Testis (tissue), 2 donors: ENCODE data around the gene CA5A.

Experiments used
- POLR2A ChIP-seq: fragments of 450-650 bp; IDR thresholded peaks from one replicate; pipeline ENCODE4 v1.6.1; 2017; ENCODE audit warnings: antibody characterized with exemption, mild to moderate bottlenecking, moderate library complexity
- TF ChIP-seq, protein P1 (sequence below), 3 experiments: fragments of 450-650 bp in 2 of 3; fragments of 200-600 bp in 1 of 3; sonication (generic) in 1 of 3; IDR thresholded peaks; one replicate each; pipeline ENCODE4 v1.5.1; 2016 to 2019; ENCODE audit warnings: antibody characterized with exemption in 3 of 3, mild to moderate bottlenecking in 2 of 3, moderate library complexity in 1 of 3

DNA sequence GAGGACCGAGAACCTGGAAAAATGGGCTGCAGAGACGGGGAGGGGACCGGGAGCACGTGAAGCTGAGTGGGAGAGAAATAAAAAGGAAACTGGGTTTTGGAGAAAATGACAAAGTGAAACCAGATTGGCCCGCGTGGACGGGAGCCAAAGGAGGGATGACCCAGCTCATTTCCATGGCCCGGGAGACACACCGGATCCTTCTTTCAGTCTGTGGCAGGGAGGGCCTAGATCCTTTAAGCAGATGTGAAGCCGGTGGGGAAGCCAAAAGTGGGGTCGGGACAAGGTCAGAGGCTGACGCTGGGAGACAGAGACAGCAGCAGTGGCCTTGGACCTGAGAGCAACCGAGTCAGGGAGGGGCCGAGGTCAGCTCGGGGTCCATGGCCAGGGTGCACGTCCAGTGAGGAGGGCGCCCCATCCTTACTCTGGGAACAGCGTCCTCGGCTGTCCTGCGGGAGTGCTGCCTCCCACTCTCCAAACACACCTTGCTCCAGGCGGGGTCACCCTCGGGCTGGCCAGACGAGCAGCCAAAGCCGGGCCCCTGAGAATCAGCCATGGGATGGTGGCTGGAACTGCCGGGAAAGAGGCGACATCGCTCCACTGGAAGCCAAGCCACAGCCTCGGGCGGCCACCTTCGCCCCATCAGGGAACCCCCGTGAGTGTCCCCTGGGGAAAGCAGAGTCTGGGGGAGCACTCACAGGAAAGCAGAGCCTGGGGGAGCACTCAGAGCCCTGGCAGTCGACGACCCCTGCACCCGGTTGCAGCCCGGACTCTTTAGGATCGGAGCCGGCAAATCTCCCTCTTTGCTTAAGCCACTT is 17.3 kb downstream of the CA5A start:
- no peak for TF ChIP-seq POLR2A
- TF ChIP-seq, protein P1, sequence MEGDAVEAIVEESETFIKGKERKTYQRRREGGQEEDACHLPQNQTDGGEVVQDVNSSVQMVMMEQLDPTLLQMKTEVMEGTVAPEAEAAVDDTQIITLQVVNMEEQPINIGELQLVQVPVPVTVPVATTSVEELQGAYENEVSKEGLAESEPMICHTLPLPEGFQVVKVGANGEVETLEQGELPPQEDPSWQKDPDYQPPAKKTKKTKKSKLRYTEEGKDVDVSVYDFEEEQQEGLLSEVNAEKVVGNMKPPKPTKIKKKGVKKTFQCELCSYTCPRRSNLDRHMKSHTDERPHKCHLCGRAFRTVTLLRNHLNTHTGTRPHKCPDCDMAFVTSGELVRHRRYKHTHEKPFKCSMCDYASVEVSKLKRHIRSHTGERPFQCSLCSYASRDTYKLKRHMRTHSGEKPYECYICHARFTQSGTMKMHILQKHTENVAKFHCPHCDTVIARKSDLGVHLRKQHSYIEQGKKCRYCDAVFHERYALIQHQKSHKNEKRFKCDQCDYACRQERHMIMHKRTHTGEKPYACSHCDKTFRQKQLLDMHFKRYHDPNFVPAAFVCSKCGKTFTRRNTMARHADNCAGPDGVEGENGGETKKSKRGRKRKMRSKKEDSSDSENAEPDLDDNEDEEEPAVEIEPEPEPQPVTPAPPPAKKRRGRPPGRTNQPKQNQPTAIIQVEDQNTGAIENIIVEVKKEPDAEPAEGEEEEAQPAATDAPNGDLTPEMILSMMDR (IDR thresholded peaks at IDR 0.05): no peak
